Activated CD8-positive, alpha-beta memory T cell treated with anti-CD3 and anti-CD28 coated beads for 24 hours (primary cell): ENCODE results near the gene OR8B4.
"Not testable (repeated sequence)": the region's sequence is repeated elsewhere in the genome, so short reads cannot be mapped to it uniquely, and the experiment has no call there.

ENCODE experiments used
- DNase-seq: peaks from one replicate; pipeline ENCODE4 v3.0.0-alpha.2; 2020

OR8B4 gene

GRCh38 chr11:124403186-124403585 lies 21.5 kb downstream of the OR8B4 start:
- DNase-seq = not testable (repeated sequence)

DNA sequence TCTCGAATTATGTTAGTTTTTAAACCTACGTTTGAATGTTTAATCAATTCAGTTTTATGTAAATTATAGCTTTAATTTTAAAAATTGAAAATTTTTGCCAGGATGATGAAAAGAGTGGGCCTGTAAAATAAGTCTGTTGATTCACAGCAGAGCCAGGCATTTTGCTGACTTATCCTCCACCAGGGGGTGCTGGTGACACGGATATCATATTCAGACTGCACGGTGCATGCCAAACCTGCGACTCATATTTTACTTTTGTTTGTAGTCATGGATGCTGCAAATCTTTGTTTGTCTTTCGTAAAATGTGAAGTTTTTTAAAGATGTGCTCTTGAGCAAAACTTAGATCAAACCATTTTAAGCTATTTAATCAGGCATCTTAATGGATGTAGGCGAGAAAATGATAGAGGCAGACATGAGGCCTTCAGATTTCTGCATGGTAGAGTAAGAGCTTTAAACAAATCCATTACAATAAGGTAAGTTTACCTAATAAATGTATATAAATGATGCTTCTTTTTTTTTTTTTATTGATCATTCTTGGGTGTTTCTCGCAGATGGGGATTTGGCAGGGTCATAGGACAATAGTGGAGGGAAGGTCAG lies 22.2 kb downstream of the OR8B4 start:
- DNase-seq = no peak

DNA sequence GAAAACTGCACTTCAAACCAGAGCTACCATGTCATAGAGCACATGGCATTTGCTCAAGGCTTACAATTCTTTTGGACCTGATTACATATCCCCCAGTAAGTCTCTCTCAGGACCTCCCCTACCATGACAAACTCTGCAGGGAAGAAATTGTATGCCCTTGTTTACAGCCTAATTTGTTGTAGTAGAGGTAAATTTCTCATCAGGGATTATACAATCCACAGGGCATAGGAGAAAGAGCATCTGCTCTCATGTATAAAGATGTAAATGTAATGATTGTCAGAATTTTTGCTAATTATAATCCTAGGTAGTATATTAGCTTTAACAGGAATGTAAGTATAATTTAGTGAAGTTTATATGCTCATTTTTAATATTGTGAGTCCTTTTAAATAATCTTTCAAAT lies 25.7 kb downstream of the OR8B4 start, which contains the start of gene OR8B3:
TSS of gene OR8B3 (minus strand) at position 101 of the 400 bp plus-strand sequence. CDS start 1,673 bp downstream, outside the sequence.
- no peak for DNase-seq

DNA sequence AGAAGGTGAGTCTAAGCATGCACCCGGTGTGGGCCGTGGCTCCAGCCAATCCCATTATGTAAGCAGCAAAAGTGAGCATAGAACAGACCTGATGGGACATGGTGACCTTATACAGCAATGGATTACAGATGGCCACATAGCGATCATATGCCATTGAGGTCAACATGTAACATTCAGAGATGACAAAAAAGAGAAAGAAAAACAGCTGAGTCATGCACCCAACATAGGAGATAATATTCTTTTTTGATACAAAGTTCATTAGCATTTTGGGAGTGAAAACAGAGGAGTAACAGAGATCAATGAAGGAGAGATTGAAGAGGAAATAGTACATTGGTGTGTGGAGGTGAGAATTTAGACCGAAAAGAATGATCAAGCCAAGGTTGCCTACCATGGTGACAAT lies 27.8 kb downstream of the OR8B4 start:
- DNase-seq = not testable (repeated sequence)

- DNase-seq = no peak
These were observed 30.3 kb downstream of the OR8B4 start for GRCh38 chr11:124394408-124394807.

DNA sequence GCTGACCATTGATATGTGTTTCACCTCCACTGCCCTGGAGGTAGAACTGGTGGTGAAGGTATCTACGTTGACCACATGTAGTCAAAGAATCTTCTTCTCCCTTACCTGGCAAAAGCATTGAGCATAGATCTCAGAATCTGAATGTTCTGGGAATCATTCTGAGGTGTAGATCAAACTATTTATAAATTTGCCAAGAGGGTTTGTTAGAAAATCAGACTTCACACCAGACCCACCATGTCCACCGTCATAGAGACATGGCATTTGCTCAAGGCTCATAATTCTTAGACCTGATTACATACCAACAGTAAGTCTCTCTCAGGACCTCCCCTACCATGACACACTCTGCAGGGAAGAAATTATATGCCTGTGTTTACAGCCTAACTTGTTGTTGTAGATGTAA lies 40.3 kb downstream of the OR8B4 start, which contains the start of gene OR8B2:
TSS of gene OR8B2 (minus strand) at position 101 of the 400 bp plus-strand sequence. CDS start 1,156 bp downstream, outside the sequence.
- no peak for DNase-seq

DNA sequence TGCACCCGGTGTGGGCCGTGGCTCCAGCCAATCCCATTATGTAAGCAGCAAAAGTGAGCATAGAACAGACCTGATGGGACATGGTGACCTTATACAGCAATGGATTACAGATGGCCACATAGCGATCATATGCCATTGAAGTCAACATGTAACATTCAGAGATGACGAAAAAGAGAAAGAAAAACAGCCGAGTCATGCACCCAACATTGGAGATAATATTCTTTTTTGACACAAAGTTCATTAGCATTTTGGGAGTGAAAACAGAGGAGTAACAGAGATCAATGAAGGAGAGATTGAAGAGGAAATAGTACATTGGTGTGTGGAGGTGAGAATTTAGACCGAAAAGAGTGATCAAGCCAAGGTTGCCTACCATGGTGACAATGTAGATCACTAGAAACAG lies 41.8 kb downstream of the OR8B4 start:
- DNase-seq = not testable (repeated sequence)

GRCh38 chr11:124380585-124380984 lies 44.1 kb downstream of the OR8B4 start:
- DNase-seq = no peak

DNA sequence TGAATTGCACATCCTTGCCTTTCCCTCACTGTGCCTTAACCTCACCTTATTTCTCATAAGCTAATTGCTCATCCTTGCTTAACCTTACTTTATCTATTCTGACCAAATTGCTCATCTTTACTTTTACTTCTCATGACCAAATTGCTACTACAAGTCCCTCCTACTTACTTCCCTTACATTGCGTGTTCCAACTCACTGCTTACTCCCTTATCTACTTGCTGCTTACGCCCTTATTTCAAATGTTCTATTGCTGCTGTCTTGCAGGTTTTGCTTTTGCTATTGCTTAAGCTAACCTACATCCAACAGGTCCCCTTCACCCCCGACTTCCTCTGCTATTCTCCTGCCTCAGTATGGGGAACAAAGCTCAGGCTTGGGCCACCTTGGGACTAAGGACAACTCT lies 48.4 kb downstream of the OR8B4 start:
- DNase-seq = no peak
